T-cell (primary cell): ENCODE results near the gene ZNF71. TPM values are rescaled to one million over a fixed set of nuclear protein-coding genes. Genes with fewer than 3 reads are reported as not detected.
"Not testable (repeated sequence)": the region's sequence is repeated elsewhere in the genome, so short reads cannot be mapped to it uniquely, and the experiment has no call there.

Experiments
- ATAC-seq, 4 experiments: fragments of 200-7000 bp in 3 of 4; fragments of 150-1000 bp in 1 of 4; cut with Tn5 transposase; replicated peaks in 1 of 4; 1 replicate in 3 of 4; 2 replicates in 1 of 4; pipeline ENCODE4 v1.10.0; 2021; ENCODE audit warnings: moderate library complexity in 3 of 4, mild to moderate bottlenecking in 2 of 4, moderate number of reproducible peaks in 1 of 4
- CTCF ChIA-PET, 2 donors: fragments of 300-600 bp; sonication (Branson Sonifier 250); formaldehyde crosslinking; loops; one replicate each; lab custom pipeline; 2022; ENCODE audit warnings: antibody characterized with exemption in 2 of 2; lab: Charles Lee
- POLR2A ChIA-PET, 2 donors: fragments of 300-600 bp; sonication (Branson Sonifier 250); formaldehyde crosslinking; loops; one replicate each; lab custom pipeline; 2022; ENCODE audit warnings: antibody characterized with exemption in 2 of 2; lab: Charles Lee
- DNase-seq, 35 experiments: peaks; one replicate each; pipeline versions ENCODE4 v3.0.0 to v3.0.0-alpha.2; 2013 to 2023
- H3K27ac ChIP-seq: one replicate; pipeline ENCODE4 v1.5.1; 2013; ENCODE audit warnings: low read length
- H3K27me3 ChIP-seq, 2 experiments: replicated peaks in 1 of 2; 1 replicate in 1 of 2; 2 replicates in 1 of 2; pipeline versions ENCODE4 v1.6.1 to v1.7.0; 2013; ENCODE audit warnings: low read length in 1 of 2, mixed read lengths in 1 of 2; ENCODE audit not compliant: control insufficient read depth in 2 of 2, insufficient read depth in 2 of 2; ENCODE audit errors: extremely low read depth in 1 of 2
- H3K36me3 ChIP-seq, 2 donors: 1 replicate in 1 of 2; 2 replicates in 1 of 2; pipeline versions ENCODE4 v1.6.1 to v1.7.0; 2013; ENCODE audit warnings: low read length in 1 of 2; ENCODE audit not compliant: control insufficient read depth in 2 of 2, insufficient read depth in 1 of 2; ENCODE audit errors: extremely low read depth in 1 of 2
- H3K4me1 ChIP-seq, 2 experiments: 1 replicate in 1 of 2; 2 replicates in 1 of 2; pipeline versions ENCODE4 v1.6.1 to v1.7.0; 2013; ENCODE audit warnings: low read length in 2 of 2, mixed read lengths in 1 of 2; ENCODE audit not compliant: insufficient read depth in 2 of 2, control insufficient read depth in 1 of 2; ENCODE audit errors: extremely low read depth in 1 of 2
- H3K4me3 ChIP-seq, 2 donors: 1 replicate in 1 of 2; 2 replicates in 1 of 2; pipeline versions ENCODE4 v1.5.1 to v1.7.0; 2013; ENCODE audit warnings: mild to moderate bottlenecking in 2 of 2, low read length in 1 of 2, moderate library complexity in 1 of 2; ENCODE audit not compliant: control insufficient read depth in 1 of 2; ENCODE audit errors: extremely low read depth in 1 of 2
- H3K9me3 ChIP-seq: 2 replicates; pipeline ENCODE4 v1.7.0; 2013
- H3K27ac Mint-ChIP-seq, 2 donors: one replicate each; pipeline ENCODE4 v1.8.0; 2020 to 2021; ENCODE audit warnings: mild to moderate bottlenecking in 2 of 2, mixed read lengths in 2 of 2
- H3K27me3 Mint-ChIP-seq, 2 donors: one replicate each; pipeline ENCODE4 v1.8.0; 2021 to 2022; ENCODE audit warnings: mixed read lengths in 2 of 2
- H3K36me3 Mint-ChIP-seq: one replicate; pipeline ENCODE4 v1.8.0; 2021; ENCODE audit warnings: mixed read lengths
- H3K4me1 Mint-ChIP-seq, 3 donors: one replicate each; pipeline ENCODE4 v1.8.0; 2020 to 2022; ENCODE audit warnings: mixed read lengths in 3 of 3, mild to moderate bottlenecking in 1 of 3
- H3K4me3 Mint-ChIP-seq, 3 donors: one replicate each; pipeline ENCODE4 v1.8.0; 2020 to 2022; ENCODE audit warnings: mild to moderate bottlenecking in 3 of 3, mixed read lengths in 3 of 3, moderate library complexity in 3 of 3
- H3K9me3 Mint-ChIP-seq, 3 donors: one replicate each; pipeline ENCODE4 v1.8.0; 2020 to 2022; ENCODE audit warnings: mixed read lengths in 3 of 3
- WGBS: methylation state at CpG from one replicate; pipeline ENCODE4 v1.1.5; 2013; ENCODE audit warnings: missing lambda C conversion rate; ENCODE audit not compliant: insufficient coverage; 5-methylcytosine and 5-hydroxymethylcytosine counted together
- total RNA-seq, 35 experiments: library from RNA in 6 of 35; stranded (reverse) in 6 of 35; fragments of 120-200 nt in 1 of 35; gene quantifications; one replicate each; pipeline versions ENCODE4 v1.2.1 to v1.2.4 and lab custom pipeline; 2013 to 2026

ZNF71 gene
- total RNA-seq, 5 donors from 2014 or later (not counting 1 experiment from before 2014, with no cell fraction given), result 5.1 to 10.4 (median 9.3) TPM

DNA sequence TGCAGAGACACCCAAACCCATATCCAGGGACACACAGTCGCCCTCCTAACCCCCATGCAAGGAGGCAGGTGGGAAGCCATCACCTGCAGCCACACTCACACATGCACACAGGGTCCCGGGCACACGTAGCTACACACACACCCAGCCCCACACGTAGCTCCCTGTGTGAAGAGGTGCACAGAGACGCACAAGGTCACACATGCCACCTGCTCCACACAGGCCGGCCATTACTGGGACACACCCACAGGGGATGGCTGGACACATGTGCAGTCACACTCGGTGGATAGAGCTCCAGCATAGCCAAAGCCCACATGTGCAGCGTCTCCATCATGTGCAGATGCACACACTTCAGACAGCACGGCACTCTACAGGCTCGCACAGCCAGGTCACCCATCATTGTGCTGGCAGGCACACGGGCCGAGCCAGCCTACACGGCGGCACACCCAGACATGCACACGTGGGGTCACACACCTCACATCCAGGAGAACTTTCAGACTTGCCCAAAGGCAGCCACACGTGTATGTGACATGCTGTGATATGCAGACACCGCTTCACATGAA, 75.4 kb downstream of the ZNF71 start:
- Mint-ChIP-seq H3K4me3 (peak overlapping the region; percentile 78 to 86 (median 85)), H3K9me3 (peaks cover 4 to 9% (median 7%) of the 10 kb centered on the region in 3 donors), H3K27me3 (peaks cover 2 to 3% of the 10 kb centered on the region in 2 donors), H3K36me3 (peaks cover 6% of the 10 kb centered on the region), H3K4me1 (peaks cover 0 to 12% (median 10%) of the 10 kb centered on the region in 3 donors), H3K27ac (no peak overlapping the region)
- Histone ChIP-seq H3K36me3 (no peaks in the 10 kb centered on the region), H3K27me3 (peaks cover 0 to 11% of the 10 kb centered on the region in 2 experiments), H3K4me3 (peak overlapping the region in 1 of 2 donors; percentile 68), H3K9me3 (no peaks in the 10 kb centered on the region), H3K4me1 (peaks cover 4 to 16% of the 10 kb centered on the region in 2 experiments), H3K27ac (no peak overlapping the region)
- DNase-seq (no peak), ATAC-seq (no peak)
- ChIA-PET POLR2A (no interaction called here), CTCF (no interaction called here)
- WGBS, result 93% methylated on average over 17 of the region's 17 CpGs

DNA sequence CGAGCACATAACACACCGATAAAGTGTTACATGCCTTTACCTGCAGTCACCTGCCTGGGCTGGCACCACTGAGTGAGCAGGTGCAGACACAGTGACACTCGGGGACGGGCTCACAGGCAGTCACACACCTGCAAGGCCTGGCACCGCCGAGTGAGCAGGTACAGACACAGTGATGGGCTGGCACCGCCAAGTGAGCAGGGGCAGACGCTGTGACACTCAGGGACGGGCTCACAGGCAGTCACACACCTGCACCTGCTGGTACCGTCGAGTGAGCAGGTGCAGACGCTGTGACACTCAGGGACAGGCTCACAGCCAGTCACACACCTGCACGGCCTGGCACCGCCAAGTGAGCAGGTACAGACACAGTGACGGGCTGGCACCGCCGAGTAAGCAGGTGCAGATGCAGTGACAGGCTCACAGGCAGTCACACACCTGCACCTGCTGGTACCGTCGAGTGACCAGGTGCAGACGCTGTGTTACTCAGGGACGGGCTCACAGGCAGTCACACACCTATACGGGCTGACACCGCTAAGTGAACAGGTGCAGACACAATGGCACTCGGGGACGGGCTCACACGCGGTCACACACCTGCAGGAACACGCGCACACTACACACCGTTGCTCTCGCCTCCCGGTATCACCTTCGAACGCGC, 76.0 kb downstream of the ZNF71 start:
- H3K4me1 Mint-ChIP-seq, result peaks cover 0 to 12% (median 10%) of the 10 kb centered on the region in 3 donors
- peaks cover 2 to 3% of the 10 kb centered on the region in 2 donors for H3K27me3 Mint-ChIP-seq
- Histone ChIP-seq H3K27ac (no peak overlapping the region), H3K36me3 (no peaks in the 10 kb centered on the region), H3K27me3 (peaks cover 0 to 11% of the 10 kb centered on the region in 2 experiments), H3K4me1 (peaks cover 4 to 16% of the 10 kb centered on the region in 2 experiments), H3K4me3 (peak overlapping the region; percentile 48 to 68), H3K9me3 (no peaks in the 10 kb centered on the region)
- peak; percentile 41 to 63 (median 52) for ATAC-seq
- peak in 1 of 35 experiments; percentile 0 for DNase-seq
- CTCF ChIA-PET, result no interaction called here
- H3K36me3 Mint-ChIP-seq, result peaks cover 6% of the 10 kb centered on the region
- WGBS, result 47% methylated on average over 35 of the region's 35 CpGs
- H3K27ac Mint-ChIP-seq, result peak overlapping the region; percentile 71 to 88
- H3K9me3 Mint-ChIP-seq, result peaks cover 4 to 9% (median 7%) of the 10 kb centered on the region in 3 donors
- peak overlapping the region; percentile 78 to 86 (median 85) for H3K4me3 Mint-ChIP-seq
- POLR2A ChIA-PET, result no interaction called here

DNA sequence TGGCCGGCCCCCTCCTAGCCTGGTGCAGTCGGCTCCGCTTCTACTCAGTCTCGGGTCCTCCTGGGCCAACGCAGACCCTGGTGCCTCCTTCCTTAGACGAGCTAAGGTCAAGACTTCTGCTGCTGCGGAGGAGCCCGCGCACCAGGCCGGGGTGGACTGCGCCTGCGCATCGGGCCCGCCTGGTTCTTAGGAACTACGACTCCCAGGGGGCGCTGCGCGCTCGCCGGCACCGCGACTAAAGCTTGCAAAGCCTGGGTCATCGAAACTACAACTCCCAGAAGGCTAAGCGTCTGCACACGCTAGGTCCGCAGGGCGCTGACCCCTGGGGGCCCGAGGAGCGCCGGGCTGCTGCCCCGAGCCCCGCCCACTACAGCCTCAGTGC, 76.5 kb downstream of the ZNF71 start, which contains the start of gene ZNF835:
ZNF835 (minus strand) TSS at position 145 of the 382 bp plus-strand sequence. CDS start 6,559 bp downstream, outside the sequence.
- Mint-ChIP-seq H3K36me3 (peaks cover 6% of the 10 kb centered on the region), H3K27ac (peak within 1 kb of the TSS; percentile 71 to 88), H3K4me1 (peaks cover 0 to 12% (median 10%) of the 10 kb centered on the region in 3 donors), H3K4me3 (peak within 1 kb of the TSS; percentile 78 to 86 (median 85)), H3K9me3 (peaks cover 4 to 10% (median 7%) of the 10 kb centered on the region in 3 donors), H3K27me3 (peaks cover 2 to 3% of the 10 kb centered on the region in 2 donors)
- Histone ChIP-seq H3K4me1 (peaks cover 4 to 16% of the 10 kb centered on the region in 2 experiments), H3K4me3 (peak within 1 kb of the TSS; percentile 48 to 68), H3K36me3 (no peaks in the 10 kb centered on the region), H3K27ac (no peak within 1 kb of the TSS), H3K27me3 (peaks cover 0 to 11% of the 10 kb centered on the region in 2 experiments), H3K9me3 (no peaks in the 10 kb centered on the region)
- DNase-seq, result peak; percentile 30 to 87 (median 73)
- ChIA-PET POLR2A (no interaction called here), CTCF (no interaction called here)
- peak; percentile 91 to 94 (median 92) for ATAC-seq
- WGBS, result 9% methylated on average over 32 of the region's 32 CpGs

DNA sequence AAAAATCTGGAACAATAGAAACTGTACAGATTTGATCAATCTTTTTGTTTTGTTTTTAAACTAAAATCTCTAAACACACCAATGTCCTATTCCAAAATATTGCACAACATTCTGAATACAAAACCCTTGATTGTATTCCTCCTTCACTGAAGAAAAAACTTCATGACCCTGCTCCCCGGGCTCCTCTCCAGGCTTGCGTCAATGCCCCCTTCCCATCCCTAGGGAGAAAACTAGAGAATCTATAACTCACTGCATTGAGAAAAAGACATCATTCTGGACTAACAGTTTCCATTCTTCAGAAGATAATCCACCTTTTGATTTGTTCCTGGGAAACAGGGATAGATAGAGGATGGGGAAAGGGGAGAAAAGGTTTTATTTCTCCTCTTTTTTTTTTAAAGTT, 77.5 kb downstream of the ZNF71 start:
- H3K27me3 Mint-ChIP-seq, CTCF ChIA-PET, H3K4me3 ChIP-seq, DNase-seq, POLR2A ChIA-PET, H3K9me3 ChIP-seq, H3K27ac ChIP-seq, H3K4me3 Mint-ChIP-seq, H3K27ac Mint-ChIP-seq, H3K36me3 Mint-ChIP-seq, H3K36me3 ChIP-seq, ATAC-seq: not testable (repeated sequence)
- Mint-ChIP-seq H3K4me1 (peaks cover 0 to 12% (median 10%) of the 10 kb centered on the region in 3 donors), H3K9me3 (peaks cover 4 to 14% (median 6%) of the 10 kb centered on the region in 3 donors)
- no CpG with 5 or more reads among the region's 2 CpGs for WGBS
- Histone ChIP-seq H3K27me3 (peaks cover 0 to 11% of the 10 kb centered on the region in 2 experiments), H3K4me1 (peaks cover 4 to 16% of the 10 kb centered on the region in 2 experiments)

Other genes starting within 250 kb of the ZNF71 start
- 1 to 10 TPM; 1.6 to 7.9 (median 6.0) TPM for gene ZNF582, start 201.8 kb upstream of the ZNF71 start, total RNA-seq
- gene ZNF583, start 191.0 kb upstream of the ZNF71 start, total RNA-seq, result 10 to 100 TPM in 1 of 5 donors, 1 to 10 TPM in 4; 3.3 to 10.7 (median 7.8) TPM
- 1 to 10 TPM in 4 of 5 donors, under 1 TPM in 1; 0.56 to 5.2 (median 1.8) TPM for gene ZNF667, start 118.0 kb upstream of the ZNF71 start, total RNA-seq
- gene ZNF471, start 87.4 kb upstream of the ZNF71 start, total RNA-seq, result 1 to 10 TPM; 1.4 to 3.5 (median 2.2) TPM
- 10 to 100 TPM in 2 of 5 donors, 1 to 10 TPM in 3; 4.2 to 12.2 (median 9.8) TPM for gene ZFP28, start 56.4 kb upstream of the ZNF71 start, total RNA-seq
- gene ZNF470, start 27.8 kb upstream of the ZNF71 start, total RNA-seq, result 1 to 10 TPM; 1.5 to 7.2 (median 5.8) TPM
- not detected for gene SMIM17, start 47.9 kb downstream of the ZNF71 start, total RNA-seq
- gene ZNF835, start 76.5 kb downstream of the ZNF71 start, total RNA-seq, result 10 to 100 TPM in 1 of 5 donors, 1 to 10 TPM in 2, under 1 TPM in 2; 0.28 to 11.7 (median 4.0) TPM
- 1 to 10 TPM in 1 of 5 donors, under 1 TPM in 3, not detected in 1; 0.09 to 1.5 (median 0.49) TPM for gene PEG3, start 245.4 kb downstream of the ZNF71 start, total RNA-seq
- gene ZIM2, start 245.4 kb downstream of the ZNF71 start, total RNA-seq, result not detected